Sigmoid colon (tissue), 7 donors: ENCODE results near the gene RLN3. TPM values are rescaled to one million over a fixed set of nuclear protein-coding genes. Genes with fewer than 3 reads are reported as not detected.

Source experiments
- DNase-seq: peaks from one replicate; pipeline ENCODE4 v3.0.0-alpha.2; 2019
- H3K27ac ChIP-seq, 4 donors: fragments of 200-600 bp; sonication (generic); one replicate each; pipeline ENCODE4 v1.5.1; 2016 to 2019; ENCODE audit warnings: mild to moderate bottlenecking in 1 of 4
- H3K27me3 ChIP-seq, 3 donors: fragments of 200-600 bp; sonication (generic); one replicate each; pipeline ENCODE4 v1.5.1; 2019; ENCODE audit warnings: mild to moderate bottlenecking in 1 of 3
- H3K36me3 ChIP-seq, 4 donors: fragments of 200-600 bp; sonication (generic); one replicate each; pipeline ENCODE4 v1.5.1; 2016 to 2019
- H3K4me1 ChIP-seq, 4 donors: fragments of 200-600 bp; sonication (generic); one replicate each; pipeline ENCODE4 v1.5.1; 2017 to 2019
- H3K4me3 ChIP-seq, 4 donors: fragments of 200-600 bp; sonication (generic); one replicate each; pipeline ENCODE4 v1.5.1; 2017 to 2019; ENCODE audit warnings: mild to moderate bottlenecking in 2 of 4, moderate library complexity in 1 of 4
- H3K9me3 ChIP-seq, 4 donors: fragments of 200-600 bp in 3 of 4; sonication (generic) in 3 of 4; one replicate each; pipeline versions ENCODE4 v1.5.1 to v1.6.1; 2013 to 2019
- EP300 ChIP-seq, 4 donors: sonication (generic); formaldehyde crosslinking; IDR thresholded peaks; one replicate each; pipeline ENCODE4 v1.6.1; 2017; ENCODE audit warnings: antibody characterized with exemption in 4 of 4
- POLR2A ChIP-seq, 2 donors: fragments of 450-650 bp; IDR thresholded peaks; one replicate each; pipeline ENCODE4 v1.6.1; 2016; ENCODE audit warnings: antibody characterized with exemption in 2 of 2, mild to moderate bottlenecking in 2 of 2, moderate library complexity in 2 of 2
- POLR2AphosphoS5 ChIP-seq, 4 donors: sonication (generic); formaldehyde crosslinking; IDR thresholded peaks; one replicate each; pipeline ENCODE4 v1.6.1; 2017; ENCODE audit warnings: antibody characterized with exemption in 4 of 4
- whole genome bisulfite sequencing, 2 donors: extraction: QIAGEN DNeasy Blood & Tissue Kit; methylation state at CpG; one replicate each; pipeline ENCODE4 v1.1.7; 2013; 5-methylcytosine and 5-hydroxymethylcytosine counted together
- intact Hi-C: fragments of 100-400 bp; cut with DNase I; formaldehyde crosslinking; loops from one replicate; pipeline ENCODE4 v1.15.1; 2023
- polyA plus RNA-seq, 3 donors: library from polyadenylated mRNA; stranded (reverse); fragments of 200-250 nt; gene quantifications; one replicate each; pipeline ENCODE4 v1.2.3, GENCODE V29; 2013
- total RNA-seq, 4 donors: library from RNA; depleted of rRNA; stranded (reverse); fragments of >200 nt; gene quantifications; one replicate each; pipeline ENCODE4 v1.1.0, GENCODE V29; 2016
- TF ChIP-seq, protein P1 (sequence below), 4 experiments: fragments of 450-650 bp in 3 of 4; fragments of 200-600 bp in 1 of 4; IDR thresholded peaks; one replicate each; pipeline ENCODE4 v1.5.1; 2016 to 2019; ENCODE audit warnings: antibody characterized with exemption in 4 of 4, mild to moderate bottlenecking in 3 of 4, moderate library complexity in 2 of 4
- donor health status: healthy with polysubstance abuse.
- donor health status: Bipolar disorder and iron deficiency.
- donor health status: healthy.

The RLN3 gene
- total and polyA plus RNA-seq, 7 donors: 1.1 TPM; not detected in 6

DNA sequence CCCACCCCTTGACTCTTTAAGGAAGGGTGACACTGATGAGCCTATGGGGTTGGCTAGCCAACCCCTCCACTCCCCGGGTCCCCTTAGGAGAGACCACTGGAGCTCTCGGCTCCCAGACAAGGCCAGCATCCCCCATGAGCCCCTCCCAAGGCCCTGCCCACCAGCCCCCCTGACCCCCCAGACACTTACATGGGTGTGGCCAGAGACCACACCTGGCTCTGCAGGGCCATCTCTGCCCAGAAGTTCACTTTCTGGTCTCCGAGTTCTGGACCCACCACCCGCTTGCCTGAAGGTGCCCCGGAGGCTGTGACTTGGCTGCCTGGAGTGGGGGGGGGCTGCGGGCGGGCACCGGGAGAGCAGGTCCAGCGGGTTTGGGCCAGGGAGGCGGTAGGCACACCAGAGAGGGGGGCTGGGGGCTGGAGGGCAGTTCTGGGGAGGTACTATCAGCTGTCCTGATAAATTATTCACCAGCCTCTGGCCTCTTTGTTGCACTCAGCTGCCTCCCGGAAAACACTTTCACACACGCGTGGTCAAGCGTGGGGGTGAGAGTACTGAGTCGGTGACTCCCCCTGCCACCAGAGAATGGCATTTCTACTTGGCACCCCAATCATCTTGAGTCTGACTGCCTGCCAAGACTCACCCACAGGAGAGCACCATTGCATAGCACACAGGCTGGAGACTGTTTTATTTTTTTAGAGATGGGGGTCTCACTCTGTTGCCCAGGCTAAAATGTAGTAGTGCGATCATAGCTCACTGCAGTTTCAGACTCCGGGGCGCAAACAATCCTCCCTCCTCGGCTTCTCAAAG, 34.0 kb downstream of the RLN3 start, which contains the start of gene PALM3:
Gene PALM3 (minus strand): TSS at position 326 of the 807 bp plus-strand sequence. CDS start 96 bp downstream, at position 230.
- Histone ChIP-seq H3K4me1 (peaks cover 0 to 15% (median 8%) of the 10 kb centered on the region in 4 donors), H3K4me3 (no peak within 1 kb of the TSS), H3K36me3 (no peaks in the 10 kb centered on the region), H3K9me3 (no peaks in the 10 kb centered on the region), H3K27me3 (peaks cover 14 to 60% (median 51%) of the 10 kb centered on the region in 3 donors), H3K27ac (no peak within 1 kb of the TSS)
- TF ChIP-seq POLR2A (IDR thresholded peaks at IDR 0.05) (no peak), EP300 (IDR thresholded peaks at IDR 0.05) (no peak), POLR2AphosphoS5 (IDR thresholded peaks at IDR 0.05) (no peak)
- TF ChIP-seq, protein P1, sequence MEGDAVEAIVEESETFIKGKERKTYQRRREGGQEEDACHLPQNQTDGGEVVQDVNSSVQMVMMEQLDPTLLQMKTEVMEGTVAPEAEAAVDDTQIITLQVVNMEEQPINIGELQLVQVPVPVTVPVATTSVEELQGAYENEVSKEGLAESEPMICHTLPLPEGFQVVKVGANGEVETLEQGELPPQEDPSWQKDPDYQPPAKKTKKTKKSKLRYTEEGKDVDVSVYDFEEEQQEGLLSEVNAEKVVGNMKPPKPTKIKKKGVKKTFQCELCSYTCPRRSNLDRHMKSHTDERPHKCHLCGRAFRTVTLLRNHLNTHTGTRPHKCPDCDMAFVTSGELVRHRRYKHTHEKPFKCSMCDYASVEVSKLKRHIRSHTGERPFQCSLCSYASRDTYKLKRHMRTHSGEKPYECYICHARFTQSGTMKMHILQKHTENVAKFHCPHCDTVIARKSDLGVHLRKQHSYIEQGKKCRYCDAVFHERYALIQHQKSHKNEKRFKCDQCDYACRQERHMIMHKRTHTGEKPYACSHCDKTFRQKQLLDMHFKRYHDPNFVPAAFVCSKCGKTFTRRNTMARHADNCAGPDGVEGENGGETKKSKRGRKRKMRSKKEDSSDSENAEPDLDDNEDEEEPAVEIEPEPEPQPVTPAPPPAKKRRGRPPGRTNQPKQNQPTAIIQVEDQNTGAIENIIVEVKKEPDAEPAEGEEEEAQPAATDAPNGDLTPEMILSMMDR (IDR thresholded peaks at IDR 0.05): no peak
- 24 to 69% methylated on average over 19 of the region's 19 CpGs for WGBS, 2 donors
- intact Hi-C loops: no loop called here
- no peak for DNase-seq

DNA sequence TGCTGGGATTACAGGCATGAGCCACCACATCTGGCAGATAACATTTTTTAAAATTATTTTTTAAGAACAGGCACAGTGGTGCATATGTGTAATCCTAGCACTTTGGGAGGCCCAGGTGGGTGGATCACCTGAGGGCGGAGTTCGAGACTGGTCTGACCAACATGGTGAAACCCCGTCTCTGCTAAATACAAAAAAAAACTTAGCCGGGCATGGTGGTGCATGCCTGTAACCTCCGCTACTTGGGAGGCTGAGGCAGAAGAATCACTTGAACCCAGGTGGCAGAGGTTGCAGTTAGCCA, 34.6 kb downstream of the RLN3 start:
- Histone ChIP-seq H3K27ac (no peak overlapping the region), H3K9me3 (no peaks in the 10 kb centered on the region), H3K36me3 (no peaks in the 10 kb centered on the region), H3K4me1 (peaks cover 0 to 9% (median 5%) of the 10 kb centered on the region in 4 donors), H3K4me3 (no peak overlapping the region), H3K27me3 (peaks cover 10 to 54% (median 46%) of the 10 kb centered on the region in 3 donors)
- DNase-seq: no peak
- intact Hi-C loops: no loop called here
- TF ChIP-seq EP300 (IDR thresholded peaks at IDR 0.05): no peak
- TF ChIP-seq, protein P1 (IDR thresholded peaks at IDR 0.05): no peak
- no peak for TF ChIP-seq POLR2AphosphoS5 (IDR thresholded peaks at IDR 0.05)
- no peak for TF ChIP-seq POLR2A (IDR thresholded peaks at IDR 0.05)
- 64 to 85% methylated on average over 5 of the region's 5 CpGs for WGBS, 2 donors

DNA sequence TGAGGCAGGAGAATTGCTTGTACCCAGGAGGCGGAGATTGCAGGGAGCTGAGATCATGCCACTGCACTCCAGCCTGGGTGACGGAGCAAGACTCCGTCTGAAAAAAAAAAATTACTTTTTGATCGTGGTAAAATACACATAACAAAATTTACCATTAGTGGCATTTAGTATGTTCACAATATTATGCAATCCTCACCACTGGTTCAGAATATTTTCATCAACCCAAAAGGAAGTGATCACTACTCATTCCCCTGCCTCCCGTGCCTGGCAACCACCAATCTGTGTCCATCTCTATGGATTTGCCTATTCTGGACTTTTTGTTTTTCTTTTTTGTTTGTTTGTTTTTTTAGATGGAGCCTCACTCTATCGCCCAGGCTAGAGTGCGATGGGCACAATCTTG, 35.2 kb downstream of the RLN3 start:
- no peak overlapping the region for H3K27ac ChIP-seq
- no peak overlapping the region for H3K4me3 ChIP-seq
- no peak for DNase-seq
- 83 to 84% methylated on average over 7 of the region's 7 CpGs for WGBS, 2 donors
- intact Hi-C loops: no loop called here
- peaks cover 0 to 3% (median 0%) of the 10 kb centered on the region in 4 donors for H3K4me1 ChIP-seq
- H3K36me3 ChIP-seq: no peaks in the 10 kb centered on the region
- TF ChIP-seq POLR2AphosphoS5 (IDR thresholded peaks at IDR 0.05) (no peak), EP300 (IDR thresholded peaks at IDR 0.05) (no peak), POLR2A (IDR thresholded peaks at IDR 0.05) (no peak)
- TF ChIP-seq, protein P1 (IDR thresholded peaks at IDR 0.05): no peak
- no peaks in the 10 kb centered on the region for H3K9me3 ChIP-seq
- peaks cover 5 to 48% (median 40%) of the 10 kb centered on the region in 3 donors for H3K27me3 ChIP-seq

DNA sequence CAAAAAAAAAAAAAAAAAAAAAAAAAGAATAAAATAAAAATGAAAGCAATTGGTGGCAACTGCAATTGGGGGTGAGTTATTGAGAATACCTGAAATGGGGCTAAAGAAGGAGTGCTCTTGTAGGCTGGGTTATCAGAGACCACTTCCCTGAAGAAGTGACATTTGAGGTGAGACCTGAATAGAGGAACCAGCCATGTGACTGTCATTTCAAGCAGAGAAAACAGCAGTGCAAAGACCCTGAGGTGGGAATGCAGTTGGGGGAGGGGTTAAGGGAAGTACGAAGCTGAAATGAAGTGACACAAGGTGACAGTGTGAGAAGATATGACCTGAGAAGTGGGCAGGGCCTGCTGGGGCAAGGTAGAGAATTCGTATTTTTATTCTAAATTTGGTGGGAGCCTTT, 38.2 kb downstream of the RLN3 start:
- Histone ChIP-seq H3K9me3 (no peaks in the 10 kb centered on the region), H3K27me3 (peaks cover 5 to 18% (median 9%) of the 10 kb centered on the region in 3 donors), H3K36me3 (no peaks in the 10 kb centered on the region), H3K4me3 (no peak overlapping the region), H3K27ac (no peak overlapping the region), H3K4me1 (no peaks in the 10 kb centered on the region)
- DNase-seq: no peak
- WGBS, 2 donors: 74 to 75% methylated on average over 2 of the region's 2 CpGs
- intact Hi-C loops: no loop called here
- TF ChIP-seq, protein P1 (IDR thresholded peaks at IDR 0.05): no peak
- TF ChIP-seq POLR2A (IDR thresholded peaks at IDR 0.05): no peak
- no peak for TF ChIP-seq POLR2AphosphoS5 (IDR thresholded peaks at IDR 0.05)
- TF ChIP-seq EP300 (IDR thresholded peaks at IDR 0.05): no peak
